SK-N-SH treated with all-trans-retinoic acid at 6 μM for 48 hours (cell line): Measurements from ENCODE around the gene CARS1.

Experiments
- ATAC-seq: fragments of 200-7000 bp; cut with Tn5 transposase; 3 replicates; pipeline ENCODE4 v1.9.1; 2020; ENCODE audit warnings: mild to moderate bottlenecking, moderate library complexity
- ARNTL ChIP-seq: fragments of 450-650 bp; formaldehyde crosslinking; IDR thresholded peaks from 2 replicates; pipeline ENCODE4 v1.5.0; 2020; ENCODE audit warnings: low read depth, mild to moderate bottlenecking, moderate library complexity, borderline replicate concordance
- BACH2 ChIP-seq: fragments of 250-450 bp; sonication (Bioruptor Pico); IDR thresholded peaks from 2 replicates; pipeline ENCODE4 v1.9.0; 2021; ENCODE audit warnings: mild to moderate bottlenecking, borderline replicate concordance
- CREB5 ChIP-seq: fragments of 250-450 bp; sonication (Bioruptor Pico); IDR thresholded peaks from 2 replicates; pipeline ENCODE4 v1.5.1; 2020; ENCODE audit warnings: low read depth, mild to moderate bottlenecking, moderate library complexity
- CSDC2 ChIP-seq: fragments of 250-450 bp; sonication (Bioruptor Pico); IDR thresholded peaks from 2 replicates; pipeline ENCODE4 v1.5.0; 2020; ENCODE audit warnings: mild to moderate bottlenecking, moderate library complexity
- CSRNP3 ChIP-seq: fragments of 250-450 bp; sonication (Bioruptor Pico); IDR thresholded peaks from 2 replicates; pipeline ENCODE4 v1.5.1; 2021; ENCODE audit warnings: mild to moderate bottlenecking, moderate library complexity
- ESRRG ChIP-seq: fragments of 250-450 bp; sonication (Bioruptor Pico); IDR thresholded peaks from 2 replicates; pipeline ENCODE4 v1.6.1; 2021; ENCODE audit warnings: mild to moderate bottlenecking
- GLIS3 ChIP-seq: fragments of 250-450 bp; sonication (Bioruptor Pico); IDR thresholded peaks from 2 replicates; pipeline ENCODE4 v1.5.0; 2020; ENCODE audit warnings: mild to moderate bottlenecking, moderate library complexity
- ISL1 ChIP-seq: fragments of 250-450 bp; sonication (Bioruptor Pico); IDR thresholded peaks from 2 replicates; pipeline ENCODE4 v2.1.2; 2022; ENCODE audit warnings: mild to moderate bottlenecking, moderate library complexity
- OSR1 ChIP-seq: fragments of 250-450 bp; sonication (Bioruptor Pico); IDR thresholded peaks from 2 replicates; pipeline ENCODE4 v1.8.0; 2022; ENCODE audit warnings: moderate library complexity, mild to moderate bottlenecking, inconsistent platforms
- PATZ1 ChIP-seq: fragments of 250-450 bp; sonication (Bioruptor Pico); IDR thresholded peaks from 2 replicates; pipeline ENCODE4 v1.8.0; 2020; ENCODE audit warnings: mild to moderate bottlenecking, moderate library complexity, borderline replicate concordance
- POU6F1 ChIP-seq: fragments of 250-450 bp; sonication (Bioruptor Pico); IDR thresholded peaks from 2 replicates; pipeline ENCODE4 v1.8.0; 2021; ENCODE audit warnings: low read depth, mild to moderate bottlenecking, moderate library complexity, borderline replicate concordance
- PPARA ChIP-seq: fragments of 250-450 bp; sonication (Bioruptor Pico); IDR thresholded peaks from 2 replicates; pipeline ENCODE4 v1.5.0; 2020; ENCODE audit warnings: mild to moderate bottlenecking, borderline replicate concordance
- RARB ChIP-seq: fragments of 250-450 bp; sonication (Bioruptor Pico); IDR thresholded peaks from 2 replicates; pipeline ENCODE4 v1.8.0; 2021; ENCODE audit warnings: mild to moderate bottlenecking, moderate library complexity
- SNAI2 ChIP-seq: fragments of 250-450 bp; sonication (Bioruptor Pico); IDR thresholded peaks from 2 replicates; pipeline ENCODE4 v1.5.0; 2020; ENCODE audit warnings: mild to moderate bottlenecking, moderate library complexity
- TCF4 ChIP-seq: fragments of 250-450 bp; sonication (Bioruptor Pico); IDR thresholded peaks from 2 replicates; pipeline ENCODE4 v1.8.0; 2021; ENCODE audit warnings: mild to moderate bottlenecking, moderate library complexity, borderline replicate concordance
- TOX ChIP-seq: fragments of 250-450 bp; sonication (Bioruptor Pico); IDR thresholded peaks from 2 replicates; pipeline ENCODE4 v1.8.0; 2021; ENCODE audit warnings: mild to moderate bottlenecking, moderate library complexity, borderline replicate concordance
- TSHZ2 ChIP-seq: fragments of 250-450 bp; sonication (Bioruptor Pico); IDR thresholded peaks from 2 replicates; pipeline ENCODE4 v1.5.0; 2020; ENCODE audit warnings: mild to moderate bottlenecking, moderate library complexity
- ZC3H10 ChIP-seq: fragments of 250-450 bp; sonication (Bioruptor Pico); IDR thresholded peaks from 2 replicates; pipeline ENCODE4 v1.5.1; 2021; ENCODE audit warnings: mild to moderate bottlenecking, moderate library complexity
- ZFP3 ChIP-seq: fragments of 250-450 bp; sonication (Bioruptor Pico); IDR thresholded peaks from 2 replicates; pipeline ENCODE4 v1.5.0; 2020; ENCODE audit warnings: mild to moderate bottlenecking, moderate library complexity
- ZFP30 ChIP-seq: fragments of 450-650 bp; formaldehyde crosslinking; IDR thresholded peaks from 2 replicates; pipeline ENCODE4 v1.5.0; 2022; ENCODE audit warnings: mild to moderate bottlenecking, moderate library complexity
- ZNF565 ChIP-seq: fragments of 450-650 bp; formaldehyde crosslinking; conservative IDR thresholded peaks from 2 replicates; pipeline ENCODE4 v1.5.0; 2020; ENCODE audit warnings: low read depth, mild to moderate bottlenecking, moderate library complexity
- ZNF70 ChIP-seq: fragments of 450-650 bp; formaldehyde crosslinking; IDR thresholded peaks from 2 replicates; pipeline ENCODE4 v1.5.0; 2020; ENCODE audit warnings: mild to moderate bottlenecking, moderate library complexity
- ZNF8 ChIP-seq: fragments of 450-650 bp; formaldehyde crosslinking; IDR thresholded peaks from 2 replicates; pipeline ENCODE4 v1.5.0; 2020; ENCODE audit warnings: mild to moderate bottlenecking, moderate library complexity

CARS1 gene

GRCh38 chr11:2958251-2958650 lies 99.0 kb downstream of the CARS1 start:
- no peak for ATAC-seq
- TF ChIP-seq CSDC2 (CRISPR knock-in tag) (no peak), TSHZ2 (no peak), PPARA (CRISPR knock-in tag) (no peak), GLIS3 (CRISPR knock-in tag) (no peak), ZFP30 (no peak), ZNF565 (no peak), ESRRG (CRISPR knock-in tag) (no peak), OSR1 (no peak), ZC3H10 (CRISPR knock-in tag) (no peak), TCF4 (CRISPR knock-in tag) (no peak), ISL1 (CRISPR knock-in tag) (no peak), TOX (no peak), ARNTL (CRISPR knock-in tag) (no peak), PATZ1 (CRISPR knock-in tag) (no peak), ZNF70 (CRISPR knock-in tag) (no peak), ZFP3 (no peak), SNAI2 (CRISPR knock-in tag) (no peak), RARB (no peak), BACH2 (CRISPR knock-in tag) (no peak)

- TF ChIP-seq BACH2 (CRISPR knock-in tag) (no peak), POU6F1 (CRISPR knock-in tag) (no peak), ISL1 (CRISPR knock-in tag) (no peak), ARNTL (CRISPR knock-in tag) (no peak), CSRNP3 (CRISPR knock-in tag) (no peak), TOX (no peak), ZC3H10 (CRISPR knock-in tag) (no peak), SNAI2 (CRISPR knock-in tag) (no peak), ESRRG (CRISPR knock-in tag) (no peak), CREB5 (CRISPR knock-in tag) (no peak), TCF4 (CRISPR knock-in tag) (no peak), ZFP30 (no peak), PATZ1 (CRISPR knock-in tag) (no peak), RARB (no peak), ZNF8 (CRISPR knock-in tag) (no peak), ZNF565 (no peak), ZFP3 (no peak), GLIS3 (CRISPR knock-in tag) (no peak)
These were observed 101.2 kb downstream of the CARS1 start for GRCh38 chr11:2955906-2956476.

More at GRCh38 chr11:2955906-2956476, 101.2 kb downstream of the CARS1 start:
- no peak for ATAC-seq
